ENCODE results near the gene CNTN4. TPM values are rescaled to one million over a fixed set of nuclear protein-coding genes. Genes with fewer than 3 reads are reported as not detected.

CNTN4 gene
- total and polyA plus RNA-seq, 2 donors (not counting 3 experiments of a cell fraction or from before 2014, with no cell fraction given), result not detected

DNA sequence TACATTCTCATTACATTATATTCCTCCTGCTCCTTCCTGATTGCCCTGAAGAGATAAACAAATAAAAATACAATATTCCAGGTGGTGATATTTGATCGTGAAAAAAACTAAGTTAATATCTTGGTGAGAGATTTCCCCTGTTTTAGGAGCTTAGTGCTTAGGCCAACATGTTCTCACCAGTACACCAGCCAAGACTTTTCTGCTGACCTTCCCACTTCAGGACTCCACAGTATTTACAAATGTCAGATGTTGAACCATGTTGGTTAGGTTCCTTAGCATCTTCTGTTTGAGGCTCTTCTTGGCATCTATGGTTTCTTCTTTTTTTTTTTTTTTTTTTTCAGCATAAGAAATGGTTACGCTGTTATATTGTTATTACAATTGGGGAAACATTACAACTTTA, 764.5 kb downstream of the CNTN4 start:
- no peak overlapping the region for H3K27ac ChIP-seq (ENCODE audit: insufficient read depth, low read depth, low read length)
- H3K4me1 ChIP-seq (ENCODE audit: control insufficient read depth, extremely low read depth, insufficient read depth, low read length), result no peaks in the 10 kb centered on the region
- TF ChIP-seq POLR2A (IDR thresholded peaks at IDR 0.05; ENCODE audit: low read depth, low read length), result no peak
- no peak for TF ChIP-seq POLR2AphosphoS5 (IDR thresholded peaks at IDR 0.05; ENCODE audit: insufficient read depth, low read depth, low read length)
- no peak for TF ChIP-seq CTCF (IDR thresholded peaks at IDR 0.05; ENCODE audit: extremely low read depth in 1 of 2, insufficient read depth in 1 of 2, low read depth in 1 of 2, low read length in 2 of 2)
- no peak for TF ChIP-seq MYC (IDR thresholded peaks at IDR 0.05; ENCODE audit: low read depth, low read length)
- no peak for TF ChIP-seq FOS (IDR thresholded peaks at IDR 0.05; ENCODE audit: borderline replicate concordance, insufficient read depth, low read length)
- TF ChIP-seq GATA2 (IDR thresholded peaks at IDR 0.05; ENCODE audit: insufficient read depth, insufficient read length, low read depth, low read length), result no peak
- TF ChIP-seq JUN (IDR thresholded peaks at IDR 0.05; ENCODE audit: borderline replicate concordance, insufficient read depth, insufficient read length, low read depth), result no peak
- no peak for TF ChIP-seq EZH2 (IDR thresholded peaks at IDR 0.05; ENCODE audit: borderline replicate concordance, low read depth, low read length, severe bottlenecking)
- TF ChIP-seq MAX (IDR thresholded peaks at IDR 0.05; ENCODE audit: insufficient read depth, insufficient read length), result no peak
- H3K9me3 ChIP-seq (replicated peaks; ENCODE audit: control insufficient read depth, insufficient read depth, low read length), result peaks cover 2% of the 10 kb centered on the region
- ChIA-PET CTCF (interaction anchor here (0.7 kb wide), 1 partner anchor 11 kb away, joined by 3 read pairs; no protein-coding TSS in a partner anchor), POLR2A (no interaction called here)
- no peak overlapping the region for H3K4me2 ChIP-seq (ENCODE audit: insufficient read depth, low read length)
- no peak for FAIRE-seq
- no peak overlapping the region for H3K4me3 ChIP-seq (replicated peaks in 1 of 3; ENCODE audit: insufficient read depth in 1 of 3, low read depth in 1 of 3, low read length in 3 of 3)
- H3K27me3 ChIP-seq (ENCODE audit: control insufficient read depth in 2 of 2, insufficient read depth in 2 of 2, low read length in 2 of 2), result no peaks in the 10 kb centered on the region
- DNase-seq (ENCODE audit: low read depth, low spot score), result no peak
- dilution Hi-C loops (cut with MboI; ENCODE audit: extremely low pct_ligation_motif_present, low sequenced_read_pairs) (no loop called here), intact Hi-C loops (cut with micrococcal nuclease) (no loop called here)
- H3K9ac ChIP-seq (replicated peaks; ENCODE audit: extremely low read depth, insufficient read depth, low read length), result no peak overlapping the region
- no peaks in the 10 kb centered on the region for H4K20me1 ChIP-seq (replicated peaks; ENCODE audit: control insufficient read depth, extremely low read depth, insufficient read depth, low read length)
- H3K36me3 ChIP-seq (ENCODE audit: control insufficient read depth in 2 of 2, extremely low read depth in 1 of 2, insufficient read depth in 2 of 2, low read length in 2 of 2), result no peaks in the 10 kb centered on the region
- no peaks in the 10 kb centered on the region for H3K79me2 ChIP-seq (ENCODE audit: control insufficient read depth, insufficient read depth, low read length)
- H2AFZ ChIP-seq (ENCODE audit: low read depth, low read length), result no peak overlapping the region
- H3K9me1 ChIP-seq (replicated peaks; ENCODE audit: control insufficient read depth, extremely low read depth, insufficient read depth, low read length), result no peaks in the 10 kb centered on the region
- BruUV-seq (replicated peaks), result no TSS peak

Data from endothelial cell of umbilical vein (primary cell).